ENCODE results near the gene TAPT1. TPM values are rescaled to one million over a fixed set of nuclear protein-coding genes. Genes with fewer than 3 reads are reported as not detected.

TAPT1 gene
- total and polyA plus RNA-seq, 2 experiments from 2014 or later = 3.6 to 9.9 TPM

DNA sequence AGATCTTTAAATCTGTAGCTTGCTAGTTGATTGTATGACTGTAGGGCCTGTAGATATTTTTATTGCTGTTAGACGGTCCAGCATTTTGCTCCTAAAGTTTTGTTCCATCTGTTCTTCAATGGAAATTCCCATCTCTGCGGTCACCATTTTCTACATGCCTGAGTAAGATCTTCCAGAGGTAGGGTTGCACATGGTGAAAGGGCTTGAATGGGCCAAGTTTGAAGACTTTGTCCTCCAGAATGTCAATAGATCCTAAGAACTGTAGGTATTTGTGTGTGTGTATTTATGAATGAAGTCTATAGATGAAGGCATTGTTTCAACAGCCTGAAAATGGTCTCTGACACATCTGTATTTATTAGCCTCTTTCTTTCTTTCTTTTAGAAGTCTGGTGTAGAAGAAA lies 22.3 kb upstream of the TAPT1 start (continued):
- TF ChIP-seq, protein P1, sequence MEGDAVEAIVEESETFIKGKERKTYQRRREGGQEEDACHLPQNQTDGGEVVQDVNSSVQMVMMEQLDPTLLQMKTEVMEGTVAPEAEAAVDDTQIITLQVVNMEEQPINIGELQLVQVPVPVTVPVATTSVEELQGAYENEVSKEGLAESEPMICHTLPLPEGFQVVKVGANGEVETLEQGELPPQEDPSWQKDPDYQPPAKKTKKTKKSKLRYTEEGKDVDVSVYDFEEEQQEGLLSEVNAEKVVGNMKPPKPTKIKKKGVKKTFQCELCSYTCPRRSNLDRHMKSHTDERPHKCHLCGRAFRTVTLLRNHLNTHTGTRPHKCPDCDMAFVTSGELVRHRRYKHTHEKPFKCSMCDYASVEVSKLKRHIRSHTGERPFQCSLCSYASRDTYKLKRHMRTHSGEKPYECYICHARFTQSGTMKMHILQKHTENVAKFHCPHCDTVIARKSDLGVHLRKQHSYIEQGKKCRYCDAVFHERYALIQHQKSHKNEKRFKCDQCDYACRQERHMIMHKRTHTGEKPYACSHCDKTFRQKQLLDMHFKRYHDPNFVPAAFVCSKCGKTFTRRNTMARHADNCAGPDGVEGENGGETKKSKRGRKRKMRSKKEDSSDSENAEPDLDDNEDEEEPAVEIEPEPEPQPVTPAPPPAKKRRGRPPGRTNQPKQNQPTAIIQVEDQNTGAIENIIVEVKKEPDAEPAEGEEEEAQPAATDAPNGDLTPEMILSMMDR (conservative IDR thresholded peaks at IDR 0.05; ENCODE audit: low read depth in 2 of 2) = no peak

DNA sequence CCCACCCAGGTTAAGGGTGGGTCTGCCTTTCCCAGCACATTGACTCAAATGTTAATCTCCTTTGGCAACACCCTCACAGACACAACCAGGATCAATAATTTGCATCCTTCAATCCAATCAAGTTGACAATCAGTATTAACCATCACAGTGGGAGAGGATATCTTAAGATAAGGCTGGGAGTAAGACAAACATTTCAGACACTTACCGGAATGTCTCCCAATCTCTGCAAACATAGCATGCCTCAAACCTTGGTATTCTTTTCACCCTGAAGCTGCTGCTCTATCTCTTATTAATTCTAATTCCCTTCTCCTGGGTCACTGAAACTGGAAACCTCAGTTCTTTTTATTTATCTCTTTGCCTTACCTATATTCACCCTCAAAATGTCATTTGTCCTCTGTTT lies 19.0 kb upstream of the TAPT1 start:
- peaks cover 11% of the 10 kb centered on the region for H3K36me3 Mint-ChIP-seq (ENCODE audit: low read depth)
- H3K4me1 ChIP-seq (ENCODE audit: insufficient read depth) = no peaks in the 10 kb centered on the region
- H3K27me3 ChIP-seq (ENCODE audit: insufficient read depth) = no peaks in the 10 kb centered on the region
- TF ChIP-seq ZNF331 (CRISPR knock-in tag; IDR thresholded peaks at IDR 0.05; ENCODE audit: low read depth) (no peak), STAT1 (IDR thresholded peaks at IDR 0.05; ENCODE audit: unreplicated experiment) (no peak), EZH2phosphoT487 (IDR thresholded peaks at IDR 0.05; ENCODE audit: unreplicated experiment) (no peak), NANOG (IDR thresholded peaks at IDR 0.05; ENCODE audit: borderline replicate concordance) (no peak), JUNB (IDR thresholded peaks at IDR 0.05; ENCODE audit: unreplicated experiment) (no peak), POLR2AphosphoS5 (IDR thresholded peaks at IDR 0.05; ENCODE audit: low read depth) (no peak), ZNF114 (CRISPR knock-in tag; IDR thresholded peaks at IDR 0.05) (no peak), CREB1 (CRISPR knock-in tag; IDR thresholded peaks at IDR 0.05; ENCODE audit: low read depth) (no peak)
- TF ChIP-seq, protein P2, sequence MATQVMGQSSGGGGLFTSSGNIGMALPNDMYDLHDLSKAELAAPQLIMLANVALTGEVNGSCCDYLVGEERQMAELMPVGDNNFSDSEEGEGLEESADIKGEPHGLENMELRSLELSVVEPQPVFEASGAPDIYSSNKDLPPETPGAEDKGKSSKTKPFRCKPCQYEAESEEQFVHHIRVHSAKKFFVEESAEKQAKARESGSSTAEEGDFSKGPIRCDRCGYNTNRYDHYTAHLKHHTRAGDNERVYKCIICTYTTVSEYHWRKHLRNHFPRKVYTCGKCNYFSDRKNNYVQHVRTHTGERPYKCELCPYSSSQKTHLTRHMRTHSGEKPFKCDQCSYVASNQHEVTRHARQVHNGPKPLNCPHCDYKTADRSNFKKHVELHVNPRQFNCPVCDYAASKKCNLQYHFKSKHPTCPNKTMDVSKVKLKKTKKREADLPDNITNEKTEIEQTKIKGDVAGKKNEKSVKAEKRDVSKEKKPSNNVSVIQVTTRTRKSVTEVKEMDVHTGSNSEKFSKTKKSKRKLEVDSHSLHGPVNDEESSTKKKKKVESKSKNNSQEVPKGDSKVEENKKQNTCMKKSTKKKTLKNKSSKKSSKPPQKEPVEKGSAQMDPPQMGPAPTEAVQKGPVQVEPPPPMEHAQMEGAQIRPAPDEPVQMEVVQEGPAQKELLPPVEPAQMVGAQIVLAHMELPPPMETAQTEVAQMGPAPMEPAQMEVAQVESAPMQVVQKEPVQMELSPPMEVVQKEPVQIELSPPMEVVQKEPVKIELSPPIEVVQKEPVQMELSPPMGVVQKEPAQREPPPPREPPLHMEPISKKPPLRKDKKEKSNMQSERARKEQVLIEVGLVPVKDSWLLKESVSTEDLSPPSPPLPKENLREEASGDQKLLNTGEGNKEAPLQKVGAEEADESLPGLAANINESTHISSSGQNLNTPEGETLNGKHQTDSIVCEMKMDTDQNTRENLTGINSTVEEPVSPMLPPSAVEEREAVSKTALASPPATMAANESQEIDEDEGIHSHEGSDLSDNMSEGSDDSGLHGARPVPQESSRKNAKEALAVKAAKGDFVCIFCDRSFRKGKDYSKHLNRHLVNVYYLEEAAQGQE (IDR thresholded peaks at IDR 0.05; ENCODE audit: unreplicated experiment) = no peak
- TF ChIP-seq, protein P3, sequence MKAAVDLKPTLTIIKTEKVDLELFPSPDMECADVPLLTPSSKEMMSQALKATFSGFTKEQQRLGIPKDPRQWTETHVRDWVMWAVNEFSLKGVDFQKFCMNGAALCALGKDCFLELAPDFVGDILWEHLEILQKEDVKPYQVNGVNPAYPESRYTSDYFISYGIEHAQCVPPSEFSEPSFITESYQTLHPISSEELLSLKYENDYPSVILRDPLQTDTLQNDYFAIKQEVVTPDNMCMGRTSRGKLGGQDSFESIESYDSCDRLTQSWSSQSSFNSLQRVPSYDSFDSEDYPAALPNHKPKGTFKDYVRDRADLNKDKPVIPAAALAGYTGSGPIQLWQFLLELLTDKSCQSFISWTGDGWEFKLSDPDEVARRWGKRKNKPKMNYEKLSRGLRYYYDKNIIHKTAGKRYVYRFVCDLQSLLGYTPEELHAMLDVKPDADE (IDR thresholded peaks at IDR 0.05) = no peak
- TF ChIP-seq, protein P4, sequence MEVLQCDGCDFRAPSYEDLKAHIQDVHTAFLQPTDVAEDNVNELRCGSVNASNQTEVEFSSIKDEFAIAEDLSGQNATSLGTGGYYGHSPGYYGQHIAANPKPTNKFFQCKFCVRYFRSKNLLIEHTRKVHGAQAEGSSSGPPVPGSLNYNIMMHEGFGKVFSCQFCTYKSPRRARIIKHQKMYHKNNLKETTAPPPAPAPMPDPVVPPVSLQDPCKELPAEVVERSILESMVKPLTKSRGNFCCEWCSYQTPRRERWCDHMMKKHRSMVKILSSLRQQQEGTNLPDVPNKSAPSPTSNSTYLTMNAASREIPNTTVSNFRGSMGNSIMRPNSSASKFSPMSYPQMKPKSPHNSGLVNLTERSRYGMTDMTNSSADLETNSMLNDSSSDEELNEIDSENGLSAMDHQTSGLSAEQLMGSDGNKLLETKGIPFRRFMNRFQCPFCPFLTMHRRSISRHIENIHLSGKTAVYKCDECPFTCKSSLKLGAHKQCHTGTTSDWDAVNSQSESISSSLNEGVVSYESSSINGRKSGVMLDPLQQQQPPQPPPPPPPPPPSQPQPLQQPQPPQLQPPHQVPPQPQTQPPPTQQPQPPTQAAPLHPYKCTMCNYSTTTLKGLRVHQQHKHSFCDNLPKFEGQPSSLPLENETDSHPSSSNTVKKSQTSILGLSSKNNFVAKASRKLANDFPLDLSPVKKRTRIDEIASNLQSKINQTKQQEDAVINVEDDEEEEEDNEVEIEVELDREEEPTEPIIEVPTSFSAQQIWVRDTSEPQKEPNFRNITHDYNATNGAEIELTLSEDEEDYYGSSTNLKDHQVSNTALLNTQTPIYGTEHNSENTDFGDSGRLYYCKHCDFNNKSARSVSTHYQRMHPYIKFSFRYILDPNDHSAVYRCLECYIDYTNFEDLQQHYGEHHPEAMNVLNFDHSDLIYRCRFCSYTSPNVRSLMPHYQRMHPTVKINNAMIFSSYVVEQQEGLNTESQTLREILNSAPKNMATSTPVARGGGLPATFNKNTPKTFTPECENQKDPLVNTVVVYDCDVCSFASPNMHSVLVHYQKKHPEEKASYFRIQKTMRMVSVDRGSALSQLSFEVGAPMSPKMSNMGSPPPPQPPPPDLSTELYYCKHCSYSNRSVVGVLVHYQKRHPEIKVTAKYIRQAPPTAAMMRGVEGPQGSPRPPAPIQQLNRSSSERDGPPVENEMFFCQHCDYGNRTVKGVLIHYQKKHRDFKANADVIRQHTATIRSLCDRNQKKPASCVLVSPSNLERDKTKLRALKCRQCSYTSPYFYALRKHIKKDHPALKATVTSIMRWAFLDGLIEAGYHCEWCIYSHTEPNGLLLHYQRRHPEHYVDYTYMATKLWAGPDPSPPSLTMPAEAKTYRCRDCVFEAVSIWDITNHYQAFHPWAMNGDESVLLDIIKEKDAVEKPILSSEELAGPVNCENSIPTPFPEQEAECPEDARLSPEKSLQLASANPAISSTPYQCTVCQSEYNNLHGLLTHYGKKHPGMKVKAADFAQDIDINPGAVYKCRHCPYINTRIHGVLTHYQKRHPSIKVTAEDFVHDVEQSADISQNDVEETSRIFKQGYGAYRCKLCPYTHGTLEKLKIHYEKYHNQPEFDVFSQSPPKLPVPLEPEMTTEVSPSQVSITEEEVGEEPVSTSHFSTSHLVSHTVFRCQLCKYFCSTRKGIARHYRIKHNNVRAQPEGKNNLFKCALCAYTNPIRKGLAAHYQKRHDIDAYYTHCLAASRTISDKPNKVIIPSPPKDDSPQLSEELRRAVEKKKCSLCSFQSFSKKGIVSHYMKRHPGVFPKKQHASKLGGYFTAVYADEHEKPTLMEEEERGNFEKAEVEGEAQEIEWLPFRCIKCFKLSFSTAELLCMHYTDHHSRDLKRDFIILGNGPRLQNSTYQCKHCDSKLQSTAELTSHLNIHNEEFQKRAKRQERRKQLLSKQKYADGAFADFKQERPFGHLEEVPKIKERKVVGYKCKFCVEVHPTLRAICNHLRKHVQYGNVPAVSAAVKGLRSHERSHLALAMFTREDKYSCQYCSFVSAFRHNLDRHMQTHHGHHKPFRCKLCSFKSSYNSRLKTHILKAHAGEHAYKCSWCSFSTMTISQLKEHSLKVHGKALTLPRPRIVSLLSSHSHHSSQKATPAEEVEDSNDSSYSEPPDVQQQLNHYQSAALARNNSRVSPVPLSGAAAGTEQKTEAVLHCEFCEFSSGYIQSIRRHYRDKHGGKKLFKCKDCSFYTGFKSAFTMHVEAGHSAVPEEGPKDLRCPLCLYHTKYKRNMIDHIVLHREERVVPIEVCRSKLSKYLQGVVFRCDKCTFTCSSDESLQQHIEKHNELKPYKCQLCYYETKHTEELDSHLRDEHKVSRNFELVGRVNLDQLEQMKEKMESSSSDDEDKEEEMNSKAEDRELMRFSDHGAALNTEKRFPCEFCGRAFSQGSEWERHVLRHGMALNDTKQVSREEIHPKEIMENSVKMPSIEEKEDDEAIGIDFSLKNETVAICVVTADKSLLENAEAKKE (CRISPR knock-in tag; IDR thresholded peaks at IDR 0.05) = no peak
- no peak for ATAC-seq
- no peaks in the 10 kb centered on the region for H3F3A ChIP-seq (replicated peaks; ENCODE audit: low read depth)
- no peak overlapping the region for H2AFZ ChIP-seq
- H3K9me2 ChIP-seq (ENCODE audit: insufficient read depth) = peaks cover 13% of the 10 kb centered on the region; the same call in 1 of the 2 replicates
- H4K20me1 ChIP-seq (replicated peaks; ENCODE audit: insufficient read depth) = no peaks in the 10 kb centered on the region
- H3K4me1 Mint-ChIP-seq = peaks cover 2% of the 10 kb centered on the region; the same call in 2 of the 3 replicates
- no peak overlapping the region for H3K4me3 Mint-ChIP-seq
- H3K79me2 ChIP-seq (replicated peaks; ENCODE audit: insufficient read depth) = no peaks in the 10 kb centered on the region
- no peak overlapping the region for H3K27ac Mint-ChIP-seq
- H3K9me3 Mint-ChIP-seq = no peaks in the 10 kb centered on the region
- DNase-seq (ENCODE audit: low spot score) = no peak
- H3K4me2 ChIP-seq = no peak overlapping the region
- peaks cover 2% of the 10 kb centered on the region for H3K27me3 Mint-ChIP-seq (ENCODE audit: insufficient read depth, low read depth, poor library complexity)
- no peaks in the 10 kb centered on the region; the same call in 1 of the 2 replicates for H3K36me3 ChIP-seq (ENCODE audit: insufficient read depth)
- no peak overlapping the region for H3K4me3 ChIP-seq
- no peak overlapping the region for H3K27ac ChIP-seq (ENCODE audit: low read depth)

All from GM23338 (cell line).